Gastrocnemius medialis (tissue), 4 donors: ENCODE results near the gene MKNK1. TPM values are rescaled to one million over a fixed set of nuclear protein-coding genes. Genes with fewer than 3 reads are reported as not detected.

Experiments used
- ATAC-seq, 2 donors: fragments of 150-250 bp; one replicate each; pipeline ENCODE4 v1.9.1; 2016
- DNase-seq, 2 donors: peaks; one replicate each; pipeline ENCODE4 v3.0.0-alpha.2; 2019
- H3K27ac ChIP-seq, 4 donors: fragments of 200-600 bp; sonication (generic); 1 replicate in 1 of 4; 2 replicates in 3 of 4; pipeline ENCODE4 v1.5.1; 2016 to 2018; ENCODE audit warnings: mild to moderate bottlenecking in 2 of 4, moderate library complexity in 1 of 4
- H3K27me3 ChIP-seq, 3 donors: fragments of 200-600 bp; sonication (generic) in 2 of 3; 1 replicate in 1 of 3; 2 replicates in 2 of 3; pipeline versions ENCODE4 v1.5.1 to v1.6.0; 2016 to 2019; ENCODE audit warnings: mild to moderate bottlenecking in 1 of 3, moderate library complexity in 1 of 3
- H3K36me3 ChIP-seq, 2 donors: fragments of 200-600 bp; sonication (generic) in 1 of 2; one replicate each; pipeline ENCODE4 v1.5.1; 2017 to 2018
- H3K4me1 ChIP-seq, 2 donors: fragments of 200-600 bp; sonication (generic) in 1 of 2; one replicate each; pipeline ENCODE4 v1.5.1; 2016 to 2017; ENCODE audit warnings: mild to moderate bottlenecking in 2 of 2
- H3K4me3 ChIP-seq, 4 donors: fragments of 200-600 bp; sonication (generic) in 3 of 4; 1 replicate in 1 of 4; 2 replicates in 3 of 4; pipeline ENCODE4 v1.5.1; 2016 to 2019; ENCODE audit warnings: mild to moderate bottlenecking in 2 of 4
- H3K9me3 ChIP-seq, 3 donors: fragments of 200-600 bp; sonication (generic) in 2 of 3; 1 replicate in 1 of 3; 2 replicates in 2 of 3; pipeline ENCODE4 v1.5.1; 2016 to 2019
- CTCF ChIP-seq, 5 experiments: fragments of 450-650 bp in 3 of 5; fragments of 200-600 bp in 2 of 5; sonication (generic) in 2 of 5; IDR thresholded peaks in 4 of 5; conservative IDR thresholded peaks in 1 of 5; 1 replicate in 4 of 5; 2 replicates in 1 of 5; pipeline ENCODE4 v1.5.1; 2016 to 2019; ENCODE audit warnings: antibody characterized with exemption in 5 of 5, mild to moderate bottlenecking in 3 of 5, moderate library complexity in 3 of 5
- POLR2A ChIP-seq, 2 donors: fragments of 450-650 bp; IDR thresholded peaks; one replicate each; pipeline ENCODE4 v1.6.1; 2017; ENCODE audit warnings: antibody characterized with exemption in 2 of 2, mild to moderate bottlenecking in 2 of 2, moderate library complexity in 2 of 2
- in situ Hi-C, 4 donors: fragments of 200-750 bp; cut with MboI; loops; one replicate each; pipeline versions ENCODE4 v1.15.0 to v1.8.0; 2017; ENCODE audit warnings: low sequenced_read_pairs in 4 of 4
- intact Hi-C: fragments of 100-400 bp; cut with DNase I; formaldehyde crosslinking; loops from one replicate; pipeline ENCODE4 v1.15.1; 2023; ENCODE audit warnings: low total_unique reads
- total RNA-seq, 4 donors: library from RNA; depleted of rRNA; stranded (reverse); fragments of >200 nt; gene quantifications; one replicate each; pipeline versions ENCODE4 v1.1.0 to v1.2.3, GENCODE V29; 2016

Gene MKNK1
- total RNA-seq, 4 donors from 2014 or later, result 23.7 to 63.5 (median 43.4) TPM

GRCh38 chr1:46607345-46608130, 3.5 kb upstream of the MKNK1 start:
- ATAC-seq, result peak in 1 of 2 donors; percentile 12
- H3K9me3 ChIP-seq, result no peaks in the 10 kb centered on the region
- no peak overlapping the region for H3K4me3 ChIP-seq
- intact Hi-C loops (loop anchor here (2.0 kb wide), 1 partner anchor 111 kb away; the partner anchor contains the start of gene EFCAB14), in situ Hi-C loops (no loop called here)
- TF ChIP-seq POLR2A (IDR thresholded peaks at IDR 0.05), result no peak
- TF ChIP-seq CTCF (IDR thresholded peaks at IDR 0.05 in 4 of 5, conservative IDR thresholded peaks at IDR 0.05 in 1 of 5), result no peak
- H3K36me3 ChIP-seq, result peaks cover 0 to 31% of the 10 kb centered on the region in 2 donors
- peaks cover 57 to 61% of the 10 kb centered on the region in 2 donors for H3K4me1 ChIP-seq
- peak overlapping the region; percentile 68 to 98 (median 82) for H3K27ac ChIP-seq
- peak in 1 of 2 donors; percentile 39 for DNase-seq
- H3K27me3 ChIP-seq, result no peaks in the 10 kb centered on the region

GRCh38 chr1:46606255-46606965, 2.3 kb upstream of the MKNK1 start:
- H3K4me1 ChIP-seq, result peaks cover 47 to 56% of the 10 kb centered on the region in 2 donors
- H3K4me3 ChIP-seq, result no peak overlapping the region
- DNase-seq (no peak), ATAC-seq (no peak)
- H3K27me3 ChIP-seq, result no peaks in the 10 kb centered on the region
- H3K36me3 ChIP-seq, result peaks cover 0 to 28% of the 10 kb centered on the region in 2 donors
- no peak for TF ChIP-seq POLR2A (IDR thresholded peaks at IDR 0.05)
- no peak for TF ChIP-seq CTCF (IDR thresholded peaks at IDR 0.05 in 4 of 5, conservative IDR thresholded peaks at IDR 0.05 in 1 of 5)
- intact Hi-C loops, result loop anchor here (2.0 kb wide), 1 partner anchor 112 kb away; the partner anchor contains the start of gene EFCAB14
- H3K9me3 ChIP-seq, result no peaks in the 10 kb centered on the region
- peak overlapping the region; percentile 66 to 98 (median 82) for H3K27ac ChIP-seq
- in situ Hi-C loops, result no loop called here

- H3K9me3 ChIP-seq, result no peaks in the 10 kb centered on the region
- in situ Hi-C loops (no loop called here), intact Hi-C loops (no loop called here)
- peaks cover 43 to 60% of the 10 kb centered on the region in 2 donors for H3K4me1 ChIP-seq
- H3K27me3 ChIP-seq, result no peaks in the 10 kb centered on the region
- DNase-seq, result no peak
- peaks cover 0 to 21% of the 10 kb centered on the region in 2 donors for H3K36me3 ChIP-seq
- H3K4me3 ChIP-seq, result no peak overlapping the region
- TF ChIP-seq POLR2A (IDR thresholded peaks at IDR 0.05) (no peak), CTCF (IDR thresholded peaks at IDR 0.05 in 4 of 5, conservative IDR thresholded peaks at IDR 0.05 in 1 of 5) (no peak)
- peak overlapping the region; percentile 83 to 98 (median 92) for H3K27ac ChIP-seq
- no peak for ATAC-seq
Observed at GRCh38 chr1:46605232-46605631, 1.2 kb upstream of the MKNK1 start.

GRCh38 chr1:46603481-46603857, 599 bp downstream of the MKNK1 start:
- TF ChIP-seq CTCF (IDR thresholded peaks at IDR 0.05 in 4 of 5, conservative IDR thresholded peaks at IDR 0.05 in 1 of 5) (no peak), POLR2A (IDR thresholded peaks at IDR 0.05) (no peak)
- peak overlapping the region; percentile 86 to 97 (median 91) for H3K4me3 ChIP-seq
- H3K27ac ChIP-seq, result peak overlapping the region; percentile 83 to 98 (median 92)
- no peaks in the 10 kb centered on the region for H3K9me3 ChIP-seq
- H3K36me3 ChIP-seq, result peaks cover 0 to 4% of the 10 kb centered on the region in 2 donors
- intact Hi-C loops, result no loop called here
- H3K4me1 ChIP-seq, result peaks cover 61 to 73% of the 10 kb centered on the region in 2 donors
- peak; percentile 18 to 40 for ATAC-seq
- DNase-seq, result no peak
- H3K27me3 ChIP-seq, result no peaks in the 10 kb centered on the region
- in situ Hi-C loops, result no loop called here
